AG04449 (cell line): ENCODE results near the gene KRT72.

ENCODE experiments used
- CTCF ChIA-PET: fragments of 350-600 bp; formaldehyde crosslinking; extraction: SDS; loops from one replicate; lab custom pipeline; 2021; ENCODE audit warnings: antibody characterized with exemption; lab: Yijun Ruan, JAX
- POLR2A ChIA-PET: fragments of 400-600, 350-600 bp; formaldehyde crosslinking; extraction: SDS; loops from one replicate; lab custom pipeline; 2020; ENCODE audit warnings: antibody characterized with exemption, inconsistent platforms; lab: Yijun Ruan, JAX
- DNase-seq: peaks from one replicate; pipeline ENCODE4 v3.0.0-alpha.2; 2010; ENCODE audit warnings: low read depth, low spot score
- H3K4me3 ChIP-seq: 2 replicates; pipeline ENCODE4 v1.5.1; 2011; ENCODE audit warnings: low read depth, mild to moderate bottlenecking, control low read depth, low read length
- CTCF ChIP-seq: IDR thresholded peaks from one replicate; pipeline ENCODE4 v1.5.1; 2011; ENCODE audit warnings: mild to moderate bottlenecking, moderate library complexity, low read length, control low read depth, inconsistent platforms; ENCODE audit not compliant: insufficient read depth; ENCODE audit errors: missing control alignments

KRT72 gene

GRCh38 chr12:52539083-52539820 is 62.0 kb downstream of the KRT72 start:
- TF ChIP-seq CTCF, result no peak
- CTCF ChIA-PET, result interaction anchor here (0.7 to 2.0 kb wide), 3 partner anchors 166 to 442 kb away, joined by 3 to 5 read pairs (median 4); no protein-coding TSS in a partner anchor

GRCh38 chr12:52537101-52537500 is 64.2 kb downstream of the KRT72 start:
- CTCF ChIA-PET, result no interaction called here
- POLR2A ChIA-PET, result no interaction called here
- TF ChIP-seq CTCF, result no peak
- no peak overlapping the region for H3K4me3 ChIP-seq
- DNase-seq, result no peak

More at GRCh38 chr12:52539083-52539820, 62.0 kb downstream of the KRT72 start:
- peak; percentile 44 for DNase-seq
- H3K4me3 ChIP-seq, result no peak overlapping the region
- POLR2A ChIA-PET, result no interaction called here
